ENCODE data around the gene CAPN1. TPM values are rescaled to one million over a fixed set of nuclear protein-coding genes. Genes with fewer than 3 reads are reported as not detected.
"Not testable (repeated sequence)": the region's sequence is repeated elsewhere in the genome, so short reads cannot be mapped to it uniquely, and the experiment has no call there.

The CAPN1 gene
- total RNA-seq, 1 donor from 2014 or later = 397 TPM

DNA sequence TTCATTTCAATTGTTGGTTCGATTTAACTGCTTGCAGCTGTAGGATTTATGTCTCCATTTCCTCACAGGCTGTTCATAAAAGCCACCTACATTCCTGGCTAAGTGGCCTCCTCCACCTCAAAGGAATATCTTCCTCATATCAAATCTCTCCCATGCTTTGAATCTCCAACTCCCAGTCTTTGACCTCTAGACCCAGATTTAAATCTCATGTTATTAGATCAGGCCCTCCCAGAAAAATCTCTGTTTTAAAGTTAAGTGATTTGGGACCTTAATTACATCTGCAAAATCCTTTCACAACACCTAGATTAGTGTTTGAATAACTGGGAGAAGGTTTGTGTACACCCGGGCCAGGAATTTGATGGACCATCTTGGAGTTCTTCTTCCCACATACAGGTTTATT lies 46.2 kb downstream of the CAPN1 start:
- Histone ChIP-seq H3K4me3 (ENCODE audit: low read depth, low read length) (no peak overlapping the region), H3K27me3 (ENCODE audit: control insufficient read depth, insufficient read depth, low read length) (no peaks in the 10 kb centered on the region), H3K36me3 (ENCODE audit: control insufficient read depth, insufficient read depth, low read length) (no peaks in the 10 kb centered on the region)
- TF ChIP-seq, protein P1, sequence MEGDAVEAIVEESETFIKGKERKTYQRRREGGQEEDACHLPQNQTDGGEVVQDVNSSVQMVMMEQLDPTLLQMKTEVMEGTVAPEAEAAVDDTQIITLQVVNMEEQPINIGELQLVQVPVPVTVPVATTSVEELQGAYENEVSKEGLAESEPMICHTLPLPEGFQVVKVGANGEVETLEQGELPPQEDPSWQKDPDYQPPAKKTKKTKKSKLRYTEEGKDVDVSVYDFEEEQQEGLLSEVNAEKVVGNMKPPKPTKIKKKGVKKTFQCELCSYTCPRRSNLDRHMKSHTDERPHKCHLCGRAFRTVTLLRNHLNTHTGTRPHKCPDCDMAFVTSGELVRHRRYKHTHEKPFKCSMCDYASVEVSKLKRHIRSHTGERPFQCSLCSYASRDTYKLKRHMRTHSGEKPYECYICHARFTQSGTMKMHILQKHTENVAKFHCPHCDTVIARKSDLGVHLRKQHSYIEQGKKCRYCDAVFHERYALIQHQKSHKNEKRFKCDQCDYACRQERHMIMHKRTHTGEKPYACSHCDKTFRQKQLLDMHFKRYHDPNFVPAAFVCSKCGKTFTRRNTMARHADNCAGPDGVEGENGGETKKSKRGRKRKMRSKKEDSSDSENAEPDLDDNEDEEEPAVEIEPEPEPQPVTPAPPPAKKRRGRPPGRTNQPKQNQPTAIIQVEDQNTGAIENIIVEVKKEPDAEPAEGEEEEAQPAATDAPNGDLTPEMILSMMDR (IDR thresholded peaks at IDR 0.05; ENCODE audit: insufficient read depth, low read length, poor library complexity, severe bottlenecking) = no peak
- no peak for DNase-seq (ENCODE audit: low read depth)

GRCh38 chr11:65236194-65237059 lies 54.7 kb downstream of the CAPN1 start:
- Histone ChIP-seq H3K36me3 (ENCODE audit: control insufficient read depth, insufficient read depth, low read length) (no peaks in the 10 kb centered on the region), H3K4me3 (ENCODE audit: low read depth, low read length) (no peak overlapping the region), H3K27me3 (ENCODE audit: control insufficient read depth, insufficient read depth, low read length) (no peaks in the 10 kb centered on the region)
- TF ChIP-seq, protein P1 (IDR thresholded peaks at IDR 0.05; ENCODE audit: insufficient read depth, low read length, poor library complexity, severe bottlenecking) = no peak
- no peak for DNase-seq (ENCODE audit: low read depth)

- H3K4me3 ChIP-seq (ENCODE audit: low read depth, low read length); H3K27me3 ChIP-seq (ENCODE audit: control insufficient read depth, insufficient read depth, low read length); H3K36me3 ChIP-seq (ENCODE audit: control insufficient read depth, insufficient read depth, low read length); DNase-seq (ENCODE audit: low read depth): not testable (repeated sequence)
These were observed 56.6 kb downstream of the CAPN1 start for GRCh38 chr11:65238302-65238701.

DNA sequence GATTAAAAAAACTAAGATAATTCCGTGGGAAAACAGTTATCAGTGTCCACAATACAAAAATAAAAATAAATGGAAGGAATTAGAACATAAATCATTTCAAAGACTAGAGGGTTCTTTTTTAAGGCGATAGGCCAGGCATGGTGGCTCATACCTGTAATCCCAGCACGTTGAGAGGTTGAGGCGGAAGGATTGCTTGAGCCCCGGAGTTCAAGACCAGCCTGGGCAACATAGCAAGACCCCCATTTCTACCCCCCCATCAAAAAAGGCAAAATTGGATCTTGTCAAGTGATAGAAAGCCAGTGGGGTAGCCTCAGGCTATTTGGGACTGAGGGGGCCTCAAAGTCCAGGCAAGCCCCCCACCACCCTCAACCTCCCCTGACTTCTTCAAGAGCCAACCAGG lies 59.4 kb downstream of the CAPN1 start:
- Histone ChIP-seq H3K36me3 (ENCODE audit: control insufficient read depth, insufficient read depth, low read length) (no peaks in the 10 kb centered on the region), H3K4me3 (ENCODE audit: low read depth, low read length) (no peak overlapping the region), H3K27me3 (ENCODE audit: control insufficient read depth, insufficient read depth, low read length) (no peaks in the 10 kb centered on the region)
- no peak for DNase-seq (ENCODE audit: low read depth)
- TF ChIP-seq, protein P1 (IDR thresholded peaks at IDR 0.05; ENCODE audit: insufficient read depth, low read length, poor library complexity, severe bottlenecking) = no peak

DNA sequence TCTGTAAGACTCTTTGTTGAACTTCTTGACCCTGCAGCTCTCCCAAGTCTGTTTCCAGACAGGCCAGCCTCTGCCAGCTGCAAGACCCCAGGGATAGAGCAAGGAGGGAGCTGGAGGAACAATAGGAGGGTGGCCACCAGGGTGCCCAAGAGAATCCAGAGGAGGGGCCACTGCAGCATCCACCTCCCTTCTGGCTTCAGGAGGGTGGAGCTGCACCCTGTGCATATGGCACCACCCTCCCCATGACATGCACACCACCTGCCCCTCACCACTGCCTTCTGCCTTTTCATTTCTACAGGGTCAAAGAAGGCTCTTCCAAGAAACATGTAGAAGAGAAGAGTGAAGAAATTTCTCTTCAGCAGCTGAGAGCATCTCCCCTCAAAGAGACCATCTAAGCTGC lies 60.0 kb downstream of the CAPN1 start:
- Histone ChIP-seq H3K4me3 (ENCODE audit: low read depth, low read length) (no peak overlapping the region), H3K27me3 (ENCODE audit: control insufficient read depth, insufficient read depth, low read length) (no peaks in the 10 kb centered on the region), H3K36me3 (ENCODE audit: control insufficient read depth, insufficient read depth, low read length) (no peaks in the 10 kb centered on the region)
- no peak for DNase-seq (ENCODE audit: low read depth)
- TF ChIP-seq, protein P1 (IDR thresholded peaks at IDR 0.05; ENCODE audit: insufficient read depth, low read length, poor library complexity, severe bottlenecking) = no peak

DNA sequence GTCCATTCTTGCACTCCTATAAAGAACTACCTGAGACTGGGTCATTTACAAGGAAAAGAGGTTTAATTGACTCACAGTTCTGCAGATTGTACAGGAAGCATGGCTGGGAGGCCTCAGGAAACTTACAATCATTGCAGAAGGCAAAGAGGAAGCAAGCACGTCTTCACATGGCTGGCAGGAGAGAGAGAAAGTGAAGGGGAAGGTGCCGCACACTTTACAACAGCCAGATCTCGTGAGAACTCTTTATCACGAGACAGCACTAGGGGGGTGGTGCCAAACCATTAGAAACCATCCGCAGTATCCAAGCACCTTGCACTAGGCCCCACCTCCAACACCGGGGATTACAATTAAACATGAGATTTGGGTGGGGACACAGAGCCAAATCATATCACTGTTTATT lies 60.7 kb downstream of the CAPN1 start:
- DNase-seq (ENCODE audit: low read depth) = no peak
- Histone ChIP-seq H3K4me3 (ENCODE audit: low read depth, low read length) (no peak overlapping the region), H3K27me3 (ENCODE audit: control insufficient read depth, insufficient read depth, low read length) (no peaks in the 10 kb centered on the region), H3K36me3 (ENCODE audit: control insufficient read depth, insufficient read depth, low read length) (no peaks in the 10 kb centered on the region)
- TF ChIP-seq, protein P1 (IDR thresholded peaks at IDR 0.05; ENCODE audit: insufficient read depth, low read length, poor library complexity, severe bottlenecking) = no peak

Data from kidney epithelial cell (primary cell).